A673 (cell line): Measurements from ENCODE around the gene ARSD. TPM values are rescaled to one million over a fixed set of nuclear protein-coding genes. Genes with fewer than 3 reads are reported as not detected.
"Not testable (repeated sequence)": the region's sequence is repeated elsewhere in the genome, so short reads cannot be mapped to it uniquely, and the experiment has no call there.

Source experiments
- Bru-seq: library from RNA; stranded (reverse); fragments of 400-500 nt; gene quantifications from one replicate; lab custom pipeline; 2021; lab: Mats Ljungman, UMichigan
- BruChase-seq, 2 experiments: library from RNA; stranded (reverse); fragments of 400-500 nt; gene quantifications; one replicate each; lab custom pipeline; 2021; lab: Mats Ljungman, UMichigan
- BruUV-seq: library from RNA; stranded (reverse); fragments of 400-500 nt; replicated peaks from 2 replicates; lab custom pipeline; 2021; lab: Mats Ljungman, UMichigan
- CTCF ChIA-PET: fragments of 300-600 bp; sonication (Branson Sonifier 250); formaldehyde crosslinking; loops from one replicate; lab custom pipeline; 2022; ENCODE audit warnings: antibody characterized with exemption; lab: Charles Lee
- POLR2A ChIA-PET: fragments of 300-600 bp; sonication (Branson Sonifier 250); formaldehyde crosslinking; loops from one replicate; lab custom pipeline; 2022; ENCODE audit warnings: antibody characterized with exemption; ENCODE audit not compliant: low non-redundant PET; lab: Charles Lee
- DNase-seq: peaks from one replicate; pipeline ENCODE4 v3.0.0-alpha.2; 2015; ENCODE audit warnings: low spot score
- H3K27ac ChIP-seq: fragments of 200-600 bp; sonication (generic); 2 replicates; pipeline ENCODE4 v1.5.1; 2016; ENCODE audit warnings: mixed run types, low read depth, mild to moderate bottlenecking, mixed read lengths, antibody characterized with exemption, low read length; ENCODE audit not compliant: poor library complexity, severe bottlenecking
- H3K27me3 ChIP-seq: fragments of 200-600 bp; sonication (generic); replicated peaks from 2 replicates; pipeline ENCODE4 v1.6.1; 2017; ENCODE audit warnings: mixed run types, low read depth, mild to moderate bottlenecking, mixed read lengths, antibody characterized with exemption, low read length; ENCODE audit not compliant: insufficient read depth, poor library complexity
- H3K36me3 ChIP-seq: fragments of 200-600 bp; sonication (generic); 2 replicates; pipeline ENCODE4 v1.6.1; 2016; ENCODE audit warnings: mixed run types, mild to moderate bottlenecking, mixed read lengths, antibody characterized with exemption, low read length; ENCODE audit not compliant: insufficient read depth, poor library complexity, severe bottlenecking
- H3K4me1 ChIP-seq: fragments of 200-600 bp; sonication (generic); 2 replicates; pipeline ENCODE4 v1.6.1; 2017; ENCODE audit warnings: mixed run types, mild to moderate bottlenecking, mixed read lengths, antibody characterized with exemption, low read length; ENCODE audit not compliant: insufficient read depth, poor library complexity, severe bottlenecking
- H3K4me3 ChIP-seq: fragments of 200-600 bp; sonication (generic); 2 replicates; pipeline ENCODE4 v1.5.1; 2016; ENCODE audit warnings: low read depth, mixed run types, mild to moderate bottlenecking, mixed read lengths, low read length; ENCODE audit not compliant: poor library complexity, severe bottlenecking
- H3K9me3 ChIP-seq: fragments of 200-600 bp; sonication (generic); 2 replicates; pipeline ENCODE4 v1.6.1; 2016; ENCODE audit warnings: mixed run types, low read depth, mild to moderate bottlenecking, mixed read lengths, antibody characterized with exemption, low read length; ENCODE audit not compliant: poor library complexity, severe bottlenecking
- CTCF ChIP-seq: fragments of 300-800, 200-600 bp; sonication (generic); conservative IDR thresholded peaks from 2 replicates; pipeline ENCODE4 v1.5.1; 2017; ENCODE audit warnings: low read depth, mild to moderate bottlenecking, antibody characterized with exemption, low read length, moderate library complexity, mixed read lengths
- EZH2 ChIP-seq: fragments of 200-600 bp; sonication (generic); IDR thresholded peaks from 2 replicates; pipeline ENCODE4 v1.6.1; 2017; ENCODE audit warnings: borderline replicate concordance, low read depth, mild to moderate bottlenecking, mixed read lengths, antibody characterized with exemption, low read length; ENCODE audit not compliant: poor library complexity, severe bottlenecking
- intact Hi-C: fragments of 100-400 bp; cut with micrococcal nuclease; formaldehyde crosslinking; loops from one replicate; pipeline ENCODE4 v1.10.0; 2022; ENCODE audit not compliant: unreplicated experiment
- long read RNA-seq: library from polyadenylated mRNA; stranded (forward); transcript quantifications from one replicate; pipeline ENCODE4 v2.0.0, GENCODE V29; 2022
- total RNA-seq: library from RNA; stranded (reverse); gene quantifications from 2 replicates; pipeline ENCODE4 v1.2.3, GENCODE V29; 2021

Gene ARSD
- 1.2 and 1.6 TPM in 2 replicates for total RNA-seq
- Bru-seq, nascent RNA, result percentile 24 among the genes with signal in this experiment
- percentile 21 among the genes with signal in this experiment for BruChase-seq, experiment 1, labeled RNA remaining after a 2-hour chase
- percentile 32 among the genes with signal in this experiment for BruChase-seq, experiment 2, labeled RNA remaining after a 6-hour chase
- long read RNA-seq, full-length matches to known transcripts, result 1 of 2 reads
- long read RNA-seq, partial matches to known transcripts, result 0 of 2 reads
- long read RNA-seq, other reads (novel, unspliced or antisense), result 1 of 2 reads

- ChIA-PET POLR2A (no interaction called here), CTCF (interaction anchor here (0.6 kb wide), 1 partner anchor 53 kb away, joined by 10 read pairs; no protein-coding TSS in a partner anchor)
- Histone ChIP-seq H3K4me1 (no peaks in the 10 kb centered on the region), H3K9me3 (no peaks in the 10 kb centered on the region), H3K27me3 (peaks cover 6% of the 10 kb centered on the region), H3K27ac (no peak within 1 kb of the TSS), H3K4me3 (peak within 1 kb of the TSS; percentile 56), H3K36me3 (no peaks in the 10 kb centered on the region)
- intact Hi-C loops, result no loop called here
- peak; percentile 61 for DNase-seq
- TF ChIP-seq CTCF (no peak), EZH2 (no peak)
- no TSS peak for BruUV-seq
These were observed at the start of gene ARSD for GRCh38 chrX:2928583-2929434. TSS of gene ARSD (minus strand) at chrX:2929339. CDS start at chrX:2929275, 64 bp downstream.

GRCh38 chrX:2978639-2979038, 49.5 kb upstream of the ARSD start:
- H3K36me3 ChIP-seq, H3K4me3 ChIP-seq, BruUV-seq, DNase-seq, POLR2A ChIA-PET, H3K27ac ChIP-seq, H3K27me3 ChIP-seq, CTCF ChIA-PET, intact Hi-C loops, H3K9me3 ChIP-seq, H3K4me1 ChIP-seq: not testable (repeated sequence)

- Histone ChIP-seq H3K36me3 (no peaks in the 10 kb centered on the region), H3K4me3 (no peak overlapping the region), H3K9me3 (no peaks in the 10 kb centered on the region), H3K27ac (no peak overlapping the region), H3K27me3 (peaks cover 14% of the 10 kb centered on the region), H3K4me1 (no peaks in the 10 kb centered on the region)
- POLR2A ChIA-PET, result no interaction called here
- intact Hi-C loops, result no loop called here
- no TSS peak for BruUV-seq
- CTCF ChIA-PET, result no interaction called here
- DNase-seq, result no peak
- TF ChIP-seq EZH2, result no peak
- TF ChIP-seq CTCF, result no peak
These were observed 45.8 kb upstream of the ARSD start for GRCh38 chrX:2974961-2975360.
